MM.1S (cell line): Measurements from ENCODE around the gene PEX16.

ENCODE experiments used
- DNase-seq: peaks from one replicate; pipeline ENCODE4 v3.0.0-alpha.2; 2015
- H2AFZ ChIP-seq: fragments of 300-600 bp; sonication (generic); 2 replicates; pipeline ENCODE4 v1.6.0; 2016; ENCODE audit warnings: antibody characterized with exemption, low read length
- H3F3A ChIP-seq: fragments of 300-600 bp; sonication (generic); 2 replicates; pipeline ENCODE4 v1.6.1; 2016; ENCODE audit warnings: mild to moderate bottlenecking, antibody characterized with exemption, low read length, moderate library complexity, mixed read lengths; ENCODE audit not compliant: insufficient read depth
- H3K27ac ChIP-seq: fragments of 300-600 bp; sonication (generic); 2 replicates; pipeline ENCODE4 v1.5.1; 2016; ENCODE audit warnings: mild to moderate bottlenecking, low read length
- H3K27me3 ChIP-seq: fragments of 300-600 bp; sonication (generic); replicated peaks from 2 replicates; pipeline ENCODE4 v1.6.0; 2016; ENCODE audit warnings: low read length; ENCODE audit not compliant: insufficient read depth
- H3K36me3 ChIP-seq: fragments of 300-600 bp; sonication (generic); replicated peaks from 2 replicates; pipeline ENCODE4 v1.6.1; 2016; ENCODE audit warnings: mild to moderate bottlenecking, low read length, mixed read lengths; ENCODE audit not compliant: insufficient read depth
- H3K4me1 ChIP-seq: fragments of 300-600 bp; sonication (generic); 2 replicates; pipeline ENCODE4 v1.6.1; 2016; ENCODE audit warnings: low read length, mixed read lengths
- H3K4me2 ChIP-seq: fragments of 300-600 bp; sonication (generic); 2 replicates; pipeline ENCODE4 v1.6.0; 2016; ENCODE audit warnings: low read depth, low read length
- H3K4me3 ChIP-seq: fragments of 300-600 bp; sonication (generic); 2 replicates; pipeline ENCODE4 v1.5.1; 2016; ENCODE audit warnings: low read length, mixed read lengths
- H3K79me2 ChIP-seq: fragments of 300-600 bp; sonication (generic); 2 replicates; pipeline ENCODE4 v1.6.1; 2016; ENCODE audit warnings: mixed run types, low read length, mixed read lengths
- H3K9ac ChIP-seq: fragments of 300-600 bp; sonication (generic); 2 replicates; pipeline ENCODE4 v1.6.1; 2016; ENCODE audit warnings: low read length, mixed read lengths
- H3K9me2 ChIP-seq: fragments of 300-600 bp; sonication (generic); replicated peaks from 2 replicates; pipeline ENCODE4 v1.6.1; 2016; ENCODE audit warnings: mild to moderate bottlenecking, low read length, mixed read lengths; ENCODE audit not compliant: insufficient read depth
- H3K9me3 ChIP-seq: fragments of 300-600 bp; sonication (generic); replicated peaks from 2 replicates; pipeline ENCODE4 v1.6.1; 2016; ENCODE audit warnings: mild to moderate bottlenecking, low read length, mixed read lengths; ENCODE audit not compliant: insufficient read depth
- H4K20me1 ChIP-seq: fragments of 300-600 bp; sonication (generic); 2 replicates; pipeline ENCODE4 v1.6.1; 2016; ENCODE audit warnings: mild to moderate bottlenecking, low read length, moderate library complexity, mixed read lengths; ENCODE audit not compliant: insufficient read depth
- EZH2 ChIP-seq: fragments of 300-600 bp; sonication (generic); optimal IDR thresholded peaks from 2 replicates; pipeline ENCODE3; 2017; ENCODE audit warnings: low read depth, mild to moderate bottlenecking, antibody characterized with exemption, low read length, mixed read lengths
- EZH2phosphoT487 ChIP-seq: fragments of 300-600 bp; sonication (generic); IDR thresholded peaks from 2 replicates; pipeline ENCODE4 v1.6.1; 2018; ENCODE audit warnings: antibody characterized with exemption, low read length
- TF ChIP-seq, protein P1 (sequence below): fragments of 300-600 bp; sonication (generic); IDR thresholded peaks from 2 replicates; pipeline ENCODE4 v1.5.1; 2016; ENCODE audit warnings: antibody characterized with exemption, low read length, mixed read lengths

Gene PEX16

DNA sequence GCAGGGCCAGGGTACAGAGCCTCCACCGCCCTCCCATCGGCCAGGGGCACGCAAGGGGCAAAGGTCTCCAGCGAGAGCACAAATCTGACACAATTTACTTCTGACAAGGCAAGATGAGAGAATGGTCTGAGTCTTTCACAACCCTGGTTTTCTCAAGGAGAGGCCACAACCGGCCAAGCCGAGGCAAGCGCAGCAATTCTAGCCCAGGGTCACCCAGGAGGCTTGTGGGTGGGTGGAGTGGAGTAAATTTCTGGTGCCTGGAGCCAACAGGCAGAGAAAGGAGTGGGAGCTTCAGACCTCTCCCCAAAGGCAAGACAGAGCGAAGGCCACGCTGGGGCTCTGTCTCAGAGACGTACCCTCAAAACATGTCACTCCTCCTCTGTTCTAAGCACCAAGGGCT, 14.1 kb upstream of the PEX16 start:
- TF ChIP-seq EZH2 (no peak), EZH2phosphoT487 (no peak)
- TF ChIP-seq, protein P1, sequence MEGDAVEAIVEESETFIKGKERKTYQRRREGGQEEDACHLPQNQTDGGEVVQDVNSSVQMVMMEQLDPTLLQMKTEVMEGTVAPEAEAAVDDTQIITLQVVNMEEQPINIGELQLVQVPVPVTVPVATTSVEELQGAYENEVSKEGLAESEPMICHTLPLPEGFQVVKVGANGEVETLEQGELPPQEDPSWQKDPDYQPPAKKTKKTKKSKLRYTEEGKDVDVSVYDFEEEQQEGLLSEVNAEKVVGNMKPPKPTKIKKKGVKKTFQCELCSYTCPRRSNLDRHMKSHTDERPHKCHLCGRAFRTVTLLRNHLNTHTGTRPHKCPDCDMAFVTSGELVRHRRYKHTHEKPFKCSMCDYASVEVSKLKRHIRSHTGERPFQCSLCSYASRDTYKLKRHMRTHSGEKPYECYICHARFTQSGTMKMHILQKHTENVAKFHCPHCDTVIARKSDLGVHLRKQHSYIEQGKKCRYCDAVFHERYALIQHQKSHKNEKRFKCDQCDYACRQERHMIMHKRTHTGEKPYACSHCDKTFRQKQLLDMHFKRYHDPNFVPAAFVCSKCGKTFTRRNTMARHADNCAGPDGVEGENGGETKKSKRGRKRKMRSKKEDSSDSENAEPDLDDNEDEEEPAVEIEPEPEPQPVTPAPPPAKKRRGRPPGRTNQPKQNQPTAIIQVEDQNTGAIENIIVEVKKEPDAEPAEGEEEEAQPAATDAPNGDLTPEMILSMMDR = no peak
- Histone ChIP-seq H3K9me2 (no peaks in the 10 kb centered on the region), H4K20me1 (no peaks in the 10 kb centered on the region), H3K27me3 (no peaks in the 10 kb centered on the region), H3K4me1 (peaks cover 13% of the 10 kb centered on the region; the same call in 1 of the 2 replicates), H3K79me2 (no peaks in the 10 kb centered on the region), H3K9ac (no peak overlapping the region), H3K4me3 (no peak overlapping the region), H3F3A (peaks cover 12% of the 10 kb centered on the region), H2AFZ (no peak overlapping the region), H3K9me3 (no peaks in the 10 kb centered on the region), H3K36me3 (no peaks in the 10 kb centered on the region), H3K4me2 (no peak overlapping the region), H3K27ac (no peak overlapping the region)
- DNase-seq = no peak

DNA sequence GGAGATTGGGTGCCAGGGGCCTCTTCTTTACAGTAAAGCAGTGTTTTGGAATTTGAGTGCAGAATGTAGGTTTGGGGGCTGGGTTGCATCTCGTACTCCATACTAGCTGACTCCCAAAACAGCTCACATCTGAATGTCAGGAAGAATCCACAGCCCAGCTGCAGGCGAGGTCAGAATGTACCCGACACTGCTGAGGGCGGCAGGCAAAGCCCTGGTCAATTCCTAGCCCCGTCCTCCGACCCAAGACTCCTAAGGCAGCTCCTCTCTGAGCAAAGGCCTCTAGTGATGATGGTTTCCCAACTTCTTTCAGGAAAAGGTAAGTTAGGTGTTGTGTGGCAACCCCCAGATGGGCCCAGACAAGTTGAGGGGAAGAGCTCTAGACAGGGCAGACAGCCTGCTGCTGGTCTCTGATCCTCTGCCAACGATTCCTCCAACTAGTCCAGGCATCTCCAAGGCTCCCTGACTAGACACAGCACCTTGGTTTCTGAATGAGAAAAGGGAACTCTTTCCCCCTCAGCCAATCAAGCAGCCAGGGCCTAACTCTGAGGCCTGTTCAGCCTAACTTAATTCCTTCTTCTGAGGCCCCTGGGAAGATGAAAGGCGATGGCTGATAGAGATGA, 13.4 kb upstream of the PEX16 start:
- no peaks in the 10 kb centered on the region for H4K20me1 ChIP-seq
- no peak overlapping the region for H3K4me3 ChIP-seq
- H3K27ac ChIP-seq = no peak overlapping the region
- H3K4me2 ChIP-seq = no peak overlapping the region
- no peak overlapping the region for H3K9ac ChIP-seq
- DNase-seq = no peak
- H3K4me1 ChIP-seq = peaks cover 13% of the 10 kb centered on the region; the same call in 1 of the 2 replicates
- no peak for TF ChIP-seq EZH2
- TF ChIP-seq EZH2phosphoT487 = no peak
- TF ChIP-seq, protein P1 = no peak
- no peaks in the 10 kb centered on the region for H3K79me2 ChIP-seq
- no peak overlapping the region for H2AFZ ChIP-seq
- no peaks in the 10 kb centered on the region for H3K9me3 ChIP-seq
- no peaks in the 10 kb centered on the region for H3K36me3 ChIP-seq
- peaks cover 12% of the 10 kb centered on the region for H3F3A ChIP-seq
- no peaks in the 10 kb centered on the region for H3K9me2 ChIP-seq
- no peaks in the 10 kb centered on the region for H3K27me3 ChIP-seq

DNA sequence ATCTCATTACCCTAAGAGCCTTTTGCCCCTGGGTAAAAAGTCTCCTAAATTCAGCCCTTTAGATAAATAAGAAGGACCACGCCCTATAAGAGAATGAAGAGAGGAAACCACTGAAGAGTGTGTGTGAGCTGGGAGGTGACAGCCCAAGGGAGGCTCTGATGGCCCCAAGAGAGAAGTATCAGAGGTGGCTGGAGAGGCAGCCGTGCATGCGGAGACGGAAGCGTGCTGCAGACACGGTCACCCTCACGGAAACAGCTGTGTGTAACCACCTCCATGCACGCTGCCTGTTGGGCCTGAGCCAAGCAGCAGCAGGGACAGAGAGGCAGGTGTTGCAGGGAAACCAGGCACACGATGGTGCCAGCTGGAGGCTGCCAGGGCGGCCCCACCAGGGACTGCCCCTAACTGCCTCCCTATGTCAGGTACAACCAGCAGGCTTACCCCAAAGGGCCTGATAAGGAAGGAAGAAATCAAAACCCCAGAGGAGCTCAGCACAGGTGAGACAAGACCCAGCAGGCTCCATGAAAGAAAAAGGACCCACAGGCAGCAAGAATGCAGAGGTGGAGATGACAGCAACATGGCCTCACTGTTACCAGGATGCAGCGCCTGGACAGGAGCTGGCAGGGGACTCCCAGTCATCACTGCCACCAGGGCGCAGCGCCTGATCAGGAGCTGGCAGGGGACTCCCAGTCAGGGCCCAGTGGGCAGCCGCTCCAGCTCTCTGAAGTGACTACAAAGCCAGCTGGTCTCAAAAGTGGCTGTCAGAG, 12.5 kb upstream of the PEX16 start:
- Histone ChIP-seq H3K27ac (peak overlapping the region; percentile 73), H3K9me2 (no peaks in the 10 kb centered on the region), H3K4me3 (no peak overlapping the region), H4K20me1 (no peaks in the 10 kb centered on the region), H3K79me2 (no peaks in the 10 kb centered on the region), H3K9ac (peak overlapping the region; percentile 17; the same call in 1 of the 2 replicates), H3K36me3 (no peaks in the 10 kb centered on the region), H2AFZ (no peak overlapping the region), H3K4me1 (peaks cover 13% of the 10 kb centered on the region; the same call in 1 of the 2 replicates), H3K4me2 (peak overlapping the region; percentile 62), H3K27me3 (no peaks in the 10 kb centered on the region), H3K9me3 (no peaks in the 10 kb centered on the region), H3F3A (peaks cover 12% of the 10 kb centered on the region)
- DNase-seq = peak; percentile 83
- TF ChIP-seq, protein P1 = no peak
- TF ChIP-seq EZH2 (no peak), EZH2phosphoT487 (no peak)
